ENCODE results near the gene CNMD.

DNA sequence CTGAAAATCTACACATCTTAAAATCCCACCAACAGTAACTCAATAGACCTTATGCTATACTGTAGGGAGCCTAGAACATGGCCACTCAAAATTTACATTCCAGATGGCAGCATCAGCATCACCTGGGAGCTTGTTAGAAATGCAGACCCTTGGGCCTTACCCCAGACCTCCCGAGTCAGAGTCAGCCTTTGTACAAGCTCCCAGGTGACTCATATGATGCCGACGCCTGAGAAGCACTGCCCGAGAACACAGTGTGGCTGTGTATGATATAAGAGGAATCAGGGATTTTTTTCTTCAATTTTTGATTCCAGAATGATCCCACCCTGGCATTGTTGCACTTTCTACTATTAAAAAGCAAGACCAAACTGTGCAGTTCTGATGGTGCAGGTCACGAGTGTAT lies 35.9 kb upstream of the CNMD start:
- no peak for TF ChIP-seq CTCF (IDR thresholded peaks at IDR 0.05 in 4 of 5, conservative IDR thresholded peaks at IDR 0.05 in 1 of 5)
- no peak for TF ChIP-seq POLR2A (IDR thresholded peaks at IDR 0.05)
